Measurements from ENCODE around the gene UNKL. TPM values are rescaled to one million over a fixed set of nuclear protein-coding genes. Genes with fewer than 3 reads are reported as not detected.

The UNKL gene
- polyA plus RNA-seq, 3 donors, result 15.5 to 24.9 (median 24.1) TPM

DNA sequence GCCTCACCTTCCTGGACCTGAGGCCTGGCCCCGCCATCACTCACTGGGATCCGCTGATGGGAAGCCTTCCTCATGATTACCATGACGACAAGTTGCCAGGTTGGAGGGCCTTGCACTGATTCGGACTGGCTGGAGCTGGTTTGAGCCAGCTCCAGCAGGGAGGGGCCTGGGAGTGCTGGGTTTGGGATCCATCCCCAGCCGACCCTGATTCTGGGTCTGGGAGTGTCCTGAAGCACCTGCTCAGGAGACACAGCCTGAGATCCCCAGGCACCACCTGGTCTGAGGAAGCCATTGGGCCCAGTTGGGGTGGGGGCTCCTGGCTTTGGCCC, 86.9 kb downstream of the UNKL start:
- DNase-seq, result no peak

DNA sequence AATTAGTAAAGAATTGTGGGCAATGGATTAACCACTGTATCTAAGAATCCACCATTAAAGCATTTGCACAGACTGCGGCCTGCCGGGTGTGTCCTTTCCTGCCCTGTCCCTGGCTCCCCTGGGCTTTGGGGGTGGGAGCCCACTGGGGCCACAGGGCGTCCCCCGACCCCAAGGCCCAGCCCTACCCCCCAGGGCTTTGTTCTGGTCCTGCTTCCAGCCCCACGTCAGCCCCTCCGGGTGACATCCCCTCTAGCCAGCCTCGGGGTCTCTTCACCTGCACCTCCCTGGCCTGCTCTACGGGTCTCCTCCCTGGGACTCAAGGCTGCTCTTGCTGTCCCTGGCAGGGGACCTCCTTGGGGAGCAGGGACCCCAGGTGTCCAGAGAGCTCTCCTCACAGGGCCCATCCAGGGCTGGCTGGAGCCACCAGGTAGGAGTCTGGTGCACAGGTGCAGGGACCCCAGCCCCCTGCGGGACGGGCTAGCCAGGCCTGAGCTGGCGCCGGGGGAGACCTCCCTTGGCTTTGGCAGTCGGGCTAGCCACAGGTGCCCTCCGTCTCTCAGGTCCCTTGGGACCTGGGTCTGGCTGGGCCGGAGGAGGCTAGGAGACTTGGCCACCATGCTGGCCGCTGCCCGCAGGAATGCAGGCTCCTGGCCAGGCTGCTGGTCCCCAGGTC, 87.4 kb downstream of the UNKL start:
- no peak for DNase-seq

DNA sequence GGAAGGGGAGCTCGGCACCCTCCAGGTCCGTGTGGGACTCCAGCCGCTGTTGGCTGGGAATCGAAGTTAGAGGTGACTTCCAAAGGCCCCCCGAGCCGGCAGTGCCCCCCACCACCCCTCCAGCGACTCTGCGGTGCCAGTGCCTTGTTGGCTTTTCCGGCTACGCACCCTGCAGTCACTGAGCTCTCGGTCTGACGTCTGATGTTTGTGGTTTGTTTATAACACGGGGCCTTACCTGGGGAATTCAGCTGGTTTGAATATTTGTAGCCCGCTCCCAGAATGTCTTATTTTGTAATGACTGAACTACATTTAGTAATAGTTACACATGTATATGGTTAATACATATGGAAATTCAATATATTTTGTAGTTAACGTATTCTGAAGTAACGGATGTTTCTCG, 88.1 kb downstream of the UNKL start:
- no peak for DNase-seq

DNA sequence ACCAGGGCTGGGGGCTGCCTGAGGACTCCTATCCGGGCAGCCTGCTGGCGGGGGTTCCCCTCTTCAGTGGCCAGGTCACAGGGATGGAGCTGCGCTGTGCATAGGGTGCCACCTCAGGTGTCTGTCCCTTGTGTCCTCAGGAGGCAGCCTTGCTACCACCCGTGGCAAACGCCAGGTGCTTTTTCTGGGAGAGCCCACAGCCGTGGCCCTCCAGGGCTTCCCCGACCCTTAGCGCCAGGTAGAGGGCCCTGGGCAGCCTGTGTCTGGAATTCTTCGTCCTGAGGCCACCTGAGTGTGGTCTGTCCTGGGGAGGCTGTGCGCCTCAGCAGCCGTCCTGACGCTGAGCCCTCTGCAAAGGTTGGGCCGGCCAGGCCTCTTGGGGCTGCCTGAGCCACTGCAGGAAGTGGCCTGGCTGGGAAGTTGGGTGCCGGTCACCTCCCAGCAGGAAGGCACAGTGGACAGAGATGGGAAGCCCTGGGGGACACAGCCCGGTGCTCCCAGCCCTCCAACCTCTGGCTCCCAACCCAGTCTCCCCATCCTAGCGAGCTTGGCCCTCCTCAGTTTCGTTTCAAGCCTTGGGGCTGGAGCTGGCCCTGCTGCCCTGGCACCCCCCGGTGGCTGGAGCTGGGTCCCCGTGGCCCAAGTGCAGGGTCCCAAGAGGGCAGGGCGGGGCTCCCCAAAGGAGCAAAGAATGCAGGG, 88.7 kb downstream of the UNKL start:
- no peak for DNase-seq

DNA sequence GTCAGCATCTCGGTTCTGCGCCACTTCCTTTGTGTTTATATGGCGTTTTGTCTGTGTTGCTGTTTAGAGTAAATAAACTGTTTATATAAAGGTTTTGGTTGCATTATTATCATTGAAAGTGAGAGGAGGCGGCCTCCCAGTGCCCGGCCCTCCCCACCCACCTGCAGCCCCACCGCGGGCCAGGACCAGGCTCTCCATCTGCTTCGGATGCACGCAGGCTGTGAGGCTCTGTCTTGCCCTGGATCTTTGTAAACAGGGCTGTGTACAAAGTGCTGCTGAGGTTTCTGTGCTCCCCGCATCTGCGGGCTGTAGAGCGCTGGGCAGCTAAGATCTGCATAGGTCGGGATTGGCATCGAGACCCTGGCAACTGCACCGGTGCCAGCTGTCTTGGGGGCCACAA, 89.2 kb downstream of the UNKL start:
- DNase-seq, result no peak

DNA sequence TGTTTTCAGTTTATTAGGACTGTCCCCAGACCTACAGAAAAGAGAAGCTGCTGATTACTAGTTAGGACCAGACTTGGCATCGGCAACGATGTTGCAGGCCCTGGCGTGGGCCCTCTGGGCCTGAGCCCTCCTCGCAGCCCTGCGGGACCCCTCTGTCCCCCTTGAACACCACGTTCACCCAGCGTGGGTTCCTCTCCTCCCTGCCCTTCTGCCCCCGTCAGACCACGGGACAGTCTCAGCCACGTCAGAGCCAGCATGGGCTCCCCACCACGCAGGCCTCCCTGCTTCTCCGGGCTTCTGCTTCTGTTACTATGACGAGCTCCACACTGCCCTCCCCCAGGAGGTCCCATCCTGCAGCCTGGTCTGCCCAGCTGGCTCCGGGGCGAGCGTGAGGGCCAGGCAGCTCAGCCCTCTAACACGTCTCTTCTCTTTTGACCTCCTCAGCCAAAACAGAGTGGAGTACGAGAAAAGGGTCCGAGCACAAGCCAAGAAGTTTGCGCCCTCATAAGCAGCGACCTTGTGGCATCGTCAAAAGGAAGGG, 90.1 kb downstream of the UNKL start:
- DNase-seq, result no peak

DNA sequence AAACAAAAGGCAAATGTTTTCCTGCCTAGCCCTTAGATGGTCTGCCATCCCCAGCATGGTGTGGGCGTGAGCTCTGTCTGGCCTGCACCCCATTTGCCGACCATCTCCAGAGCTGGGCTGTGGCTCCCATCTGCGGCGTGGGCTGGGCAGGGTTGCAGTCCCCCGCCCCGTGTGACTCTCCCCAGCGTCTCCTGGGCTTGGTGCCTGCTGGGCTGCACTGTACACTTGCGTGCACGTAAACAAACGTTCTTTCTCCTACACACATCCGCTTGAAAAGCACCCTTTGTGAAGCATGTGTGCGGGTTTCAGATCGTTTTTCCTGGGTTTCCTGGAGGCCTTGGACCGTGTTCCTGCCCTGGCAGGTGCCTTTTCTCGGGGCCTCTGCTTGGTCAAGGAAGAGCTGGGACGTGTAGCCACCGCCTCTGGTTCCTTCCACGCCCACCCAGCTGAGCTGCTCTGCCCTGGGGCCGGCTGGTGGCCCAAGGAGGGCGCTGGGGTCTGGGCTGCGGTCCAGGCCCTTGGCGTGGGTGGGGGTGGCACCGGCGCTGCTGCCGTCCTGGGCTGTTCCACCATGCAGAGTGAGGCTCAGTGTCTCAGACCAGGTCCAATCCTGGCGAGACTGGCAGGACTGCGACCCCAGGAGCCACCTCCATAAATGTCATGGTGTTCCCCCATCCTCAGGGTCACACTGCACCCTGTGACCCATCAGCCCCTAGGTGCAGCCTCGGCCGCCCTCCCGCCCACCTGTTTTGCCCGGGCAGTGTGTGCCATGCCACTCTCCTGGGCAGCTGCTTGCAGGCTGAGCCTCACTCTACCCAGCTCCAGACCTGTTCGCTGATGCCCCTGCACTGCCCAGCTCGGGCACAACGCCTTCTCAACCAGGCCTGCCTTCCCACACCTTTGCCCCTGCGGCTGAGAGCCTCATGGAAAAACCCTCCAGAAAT, 90.9 kb downstream of the UNKL start:
- DNase-seq, result no peak

DNA sequence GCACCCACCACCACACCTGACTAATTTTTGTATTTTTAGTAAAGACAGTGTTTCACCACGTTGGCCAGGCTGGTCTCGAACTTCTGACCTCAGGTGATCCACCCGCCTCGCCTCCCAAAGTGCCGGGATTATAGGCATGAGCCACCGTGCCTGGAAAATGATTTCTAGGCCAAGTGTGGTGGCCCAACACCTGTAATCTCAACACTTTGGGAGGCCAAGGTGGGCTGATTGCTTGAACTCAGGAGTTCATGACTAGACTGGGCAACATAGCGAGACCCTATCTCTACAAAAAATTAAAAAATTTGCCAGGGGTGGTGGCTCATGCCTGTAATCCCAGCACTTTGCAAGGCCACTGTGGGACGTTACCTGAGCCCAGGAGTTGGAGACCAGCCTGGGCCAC, 92.1 kb downstream of the UNKL start:
- no peak for DNase-seq

DNA sequence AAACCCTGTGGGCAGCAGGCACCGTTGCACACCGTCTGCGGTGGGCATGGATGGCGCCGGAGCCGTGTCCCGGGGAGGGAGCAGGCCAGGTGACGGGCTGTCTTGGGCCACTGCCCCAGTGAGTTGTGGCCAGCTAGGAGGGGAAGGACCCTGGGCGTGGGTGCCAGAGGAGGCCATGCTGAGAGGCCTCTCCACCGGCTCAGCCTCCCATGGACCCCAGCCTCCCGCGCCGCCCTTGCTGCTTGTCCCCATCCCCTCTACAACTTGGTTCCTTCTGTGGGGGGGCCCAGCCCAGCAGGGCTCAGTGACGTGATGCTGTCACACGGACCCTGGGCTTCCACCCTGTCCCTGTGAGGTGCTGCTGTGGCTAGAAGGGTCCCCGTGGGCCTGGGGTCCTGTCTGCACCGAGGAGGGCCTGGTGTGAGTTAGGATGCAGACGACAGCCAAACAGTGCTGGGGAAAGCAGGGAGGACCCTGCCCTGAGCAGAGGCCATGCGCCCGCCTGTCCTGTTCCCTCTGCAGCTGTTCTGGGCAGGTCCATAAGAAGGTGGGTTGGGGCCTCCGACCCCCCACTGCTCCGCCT, 93.8 kb downstream of the UNKL start:
- no peak for DNase-seq

DNA sequence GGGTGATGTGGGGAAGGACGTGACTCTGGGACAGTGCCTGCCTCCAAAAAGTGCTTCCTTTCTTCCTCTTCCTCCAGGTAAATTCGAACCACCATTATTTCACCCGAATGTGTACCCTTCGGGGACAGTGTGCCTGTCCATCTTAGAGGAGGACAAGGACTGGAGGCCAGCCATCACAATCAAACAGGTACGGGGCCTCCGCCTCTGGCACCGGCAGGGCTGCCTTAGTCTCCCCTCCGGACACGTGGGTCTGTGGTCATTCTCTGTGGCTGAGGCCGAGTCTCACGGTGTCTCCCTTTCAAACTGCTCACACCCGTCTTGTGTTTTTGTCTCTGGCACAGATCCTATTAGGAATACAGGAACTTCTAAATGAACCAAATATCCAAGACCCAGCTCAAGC, 94.4 kb downstream of the UNKL start:
- no peak for DNase-seq

DNA sequence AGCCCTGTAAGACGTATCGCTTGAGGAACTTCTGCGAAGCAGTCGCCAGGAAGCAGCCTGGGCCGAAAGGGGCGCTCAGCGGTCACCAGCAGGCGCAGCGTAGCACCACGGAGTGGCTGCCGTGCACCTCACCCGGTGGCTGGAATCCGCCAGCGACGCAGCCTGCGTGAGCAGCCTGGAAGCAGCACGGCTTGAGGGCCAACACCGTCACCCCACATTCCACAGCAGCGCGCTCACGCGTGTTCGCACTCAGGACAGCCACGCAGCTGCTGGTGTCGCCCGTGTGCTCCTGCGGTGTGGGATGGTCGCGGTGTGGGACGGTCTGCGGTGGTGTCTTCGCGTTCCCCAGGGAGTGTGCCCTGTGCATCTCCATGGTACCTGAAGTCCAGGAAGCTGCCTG, 95.5 kb downstream of the UNKL start:
- DNase-seq, result no peak

DNA sequence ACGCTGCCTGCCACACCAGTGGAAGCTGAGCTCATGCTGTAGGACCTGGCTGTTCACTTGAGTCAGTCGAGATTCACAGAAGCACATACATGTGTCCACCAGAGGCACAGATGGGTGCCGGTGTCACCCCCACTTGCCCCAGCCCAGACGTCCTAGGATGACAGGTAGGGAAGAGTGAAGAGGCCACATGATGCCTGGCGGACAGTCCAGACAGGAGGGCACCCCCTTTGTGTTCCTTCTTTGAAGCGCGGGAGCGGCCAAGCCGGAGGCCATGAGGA, 96.3 kb downstream of the UNKL start:
- DNase-seq, result no peak

DNA sequence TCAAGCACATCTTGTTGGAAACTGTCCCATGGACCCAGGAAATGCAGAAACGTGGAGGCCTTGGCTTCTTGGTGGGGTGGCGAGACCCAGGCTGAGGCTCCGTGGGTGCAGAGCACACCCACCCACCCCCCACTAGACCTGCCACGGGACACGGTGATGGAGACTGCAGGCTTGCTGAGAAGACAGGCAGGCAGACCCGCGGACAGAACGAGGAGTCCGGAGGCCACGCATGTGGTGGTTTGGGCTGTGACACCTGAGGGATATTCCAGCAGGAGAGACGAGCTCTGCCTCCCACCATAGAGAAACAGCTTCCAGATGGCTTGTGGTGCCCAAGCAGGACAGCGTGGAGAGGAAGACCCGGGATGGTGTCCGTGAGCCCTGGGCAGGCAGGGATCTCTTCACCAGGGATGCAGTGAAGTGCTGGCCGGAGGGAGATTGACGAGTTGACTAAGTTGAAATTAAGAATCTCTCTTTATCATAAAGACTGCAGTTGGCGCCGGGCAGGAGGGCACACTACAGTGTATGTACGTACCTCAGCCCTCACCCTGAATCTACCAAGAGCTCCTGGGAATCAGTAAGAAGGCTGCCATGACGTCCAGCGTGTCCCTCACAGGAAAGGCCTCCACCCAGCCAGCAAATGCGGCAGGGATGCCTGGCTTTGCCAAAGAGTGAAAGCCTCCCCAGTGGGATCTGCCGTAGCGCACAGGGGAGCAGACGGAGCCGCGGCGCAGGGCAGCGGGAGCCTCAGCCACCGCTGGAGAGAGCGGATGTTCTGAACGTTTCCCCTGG, 96.8 kb downstream of the UNKL start:
- DNase-seq, result no peak

DNA sequence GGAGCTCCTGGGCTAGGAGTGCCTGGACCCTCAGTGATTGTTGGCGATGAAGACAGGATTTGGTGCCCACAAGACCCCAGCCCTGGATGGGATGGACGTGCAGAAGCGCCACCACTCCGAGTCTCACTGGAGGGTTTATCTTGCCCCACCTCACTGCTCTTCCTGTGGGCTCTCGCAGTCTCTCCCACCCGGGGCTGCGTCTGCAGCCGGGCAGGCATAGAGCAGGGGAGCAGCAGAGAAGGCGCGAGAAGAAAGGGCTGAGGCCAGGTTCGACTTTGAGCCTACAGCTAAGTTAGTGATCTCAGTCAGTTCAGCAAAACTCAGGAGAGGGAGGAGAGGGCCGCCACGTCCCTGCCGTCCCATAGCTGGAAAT, 98.5 kb downstream of the UNKL start:
- DNase-seq, result no peak

DNA sequence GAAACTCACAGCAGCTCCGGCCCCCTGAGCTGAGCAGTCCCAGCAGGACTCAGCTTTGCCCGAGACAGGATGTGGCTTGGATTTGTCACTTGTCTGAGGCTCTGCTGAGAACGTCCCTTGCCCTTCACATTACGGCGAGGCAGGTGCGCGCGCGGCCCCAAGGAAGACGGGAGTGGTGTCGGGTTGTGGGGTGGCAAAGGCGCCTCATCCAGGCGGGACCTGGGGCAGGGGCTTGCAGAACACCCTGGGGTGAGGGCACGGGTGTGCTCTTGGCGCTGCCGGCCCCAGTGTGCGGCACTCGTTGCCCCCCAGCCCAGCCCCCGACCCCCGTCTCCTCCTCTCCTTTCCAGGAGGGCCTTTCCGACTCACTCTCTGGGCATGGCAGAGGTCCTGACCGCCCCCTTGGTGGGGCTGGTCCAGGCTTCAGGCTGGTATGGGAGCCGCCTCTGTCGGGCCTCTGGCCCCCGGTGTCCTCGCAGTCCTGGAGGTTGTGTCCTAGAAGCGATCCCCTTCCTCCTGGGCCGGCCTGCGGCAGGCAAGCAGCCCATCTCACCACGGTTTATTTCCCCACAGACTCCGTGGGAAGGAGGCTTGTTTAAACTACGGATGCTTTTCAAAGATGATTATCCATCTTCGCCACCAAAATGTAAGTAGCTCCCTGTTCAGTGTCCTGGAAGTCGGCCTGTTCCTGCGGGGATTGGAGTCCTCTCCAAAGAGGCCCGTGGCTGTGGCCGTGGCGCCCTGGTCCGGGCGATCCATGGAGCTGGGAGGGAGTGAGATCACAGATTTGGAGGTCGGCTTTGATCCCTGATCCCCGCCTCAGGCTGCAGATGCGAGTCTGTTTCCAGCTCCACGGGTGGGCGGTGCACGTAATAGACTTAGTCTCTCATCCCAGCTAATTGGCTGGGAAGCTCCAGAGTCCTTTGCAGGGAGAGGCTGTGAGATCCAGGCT, 99.1 kb downstream of the UNKL start:
- no peak for DNase-seq

DNA sequence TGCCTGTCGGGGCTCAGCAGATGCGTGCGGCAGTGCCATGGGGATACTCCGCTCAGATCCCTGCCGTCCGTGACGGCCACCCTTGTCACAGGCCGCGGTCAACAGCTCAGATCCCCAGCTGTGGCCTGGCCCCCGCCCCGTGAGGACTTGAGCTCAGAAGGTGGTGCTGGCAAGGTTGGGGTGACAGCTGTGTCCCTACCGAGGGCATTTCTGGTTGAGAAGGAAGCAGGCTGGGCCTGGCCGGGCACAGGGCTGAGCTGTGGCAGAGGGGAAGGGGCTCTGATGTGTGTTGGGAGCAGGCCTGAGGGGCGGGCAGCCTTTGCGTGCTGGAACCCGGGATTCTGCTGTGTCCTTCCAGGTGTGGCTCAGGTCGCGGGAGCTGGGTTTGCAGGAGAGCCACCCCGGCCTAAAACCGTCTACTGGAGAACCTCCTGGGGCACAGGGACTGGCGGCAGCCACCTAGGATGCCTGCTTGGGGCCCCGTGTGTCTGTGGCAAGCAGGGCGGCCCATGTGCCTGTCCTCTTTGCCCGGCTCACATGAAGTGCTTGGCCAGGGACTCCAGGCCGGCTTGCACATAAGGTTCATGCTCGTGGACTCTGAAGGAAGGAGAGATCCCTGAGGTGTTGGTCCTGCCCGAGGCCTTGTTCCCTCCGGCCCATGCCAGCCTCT, 100.0 kb downstream of the UNKL start:
- no peak for DNase-seq

DNA sequence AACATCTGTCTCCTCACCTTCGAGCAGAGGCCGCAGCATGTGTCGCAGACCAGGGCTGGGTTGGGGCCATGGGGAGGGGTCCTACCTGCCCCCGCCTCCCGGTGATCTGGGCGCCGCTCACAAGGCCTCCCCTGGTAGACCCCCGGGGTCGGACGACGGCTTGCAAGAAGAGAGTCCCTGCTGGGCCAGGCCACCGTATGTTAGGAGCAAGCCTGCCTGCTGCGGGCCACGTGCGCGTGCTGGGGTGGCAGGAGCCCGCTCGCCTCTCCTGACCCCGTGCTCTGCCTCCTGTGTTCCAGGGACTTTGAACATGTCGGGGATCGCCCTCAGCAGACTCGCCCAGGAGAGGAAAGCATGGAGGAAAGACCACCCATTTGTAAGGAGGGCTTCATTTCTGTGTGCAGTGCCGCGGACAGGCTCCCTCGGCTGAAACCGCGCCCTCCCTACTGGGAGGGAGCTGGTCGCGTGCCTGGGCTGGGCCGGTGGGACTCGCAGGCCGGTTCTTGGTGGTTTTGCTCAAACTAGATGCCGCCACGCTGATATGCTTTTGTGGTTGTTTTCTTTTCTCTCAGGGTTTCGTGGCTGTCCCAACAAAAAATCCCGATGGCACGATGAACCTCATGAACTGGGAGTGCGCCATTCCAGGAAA, 100.7 kb downstream of the UNKL start:
- DNase-seq, result no peak
